Keratinocyte (primary cell): ENCODE data around the gene SMCO4.

ENCODE experiments used
- EZH2 ChIP-seq: IDR thresholded peaks from one replicate; pipeline ENCODE4 v1.6.1; 2012; ENCODE audit warnings: inconsistent platforms, mild to moderate bottlenecking, low read length, moderate library complexity
- TF ChIP-seq, protein P1 (sequence below), 3 experiments: IDR thresholded peaks in 1 of 3; conservative IDR thresholded peaks in 1 of 3; optimal IDR thresholded peaks in 1 of 3; 2 replicates in 2 of 3; 3 replicates in 1 of 3; pipeline versions ENCODE3 to v1.5.1; 2011; ENCODE audit warnings: low read length in 3 of 3, mild to moderate bottlenecking in 3 of 3, moderate library complexity in 2 of 3, control low read depth in 1 of 3, inconsistent platforms in 1 of 3; ENCODE audit not compliant: insufficient read depth in 2 of 3; ENCODE audit errors: extremely low read depth in 1 of 3

DNA sequence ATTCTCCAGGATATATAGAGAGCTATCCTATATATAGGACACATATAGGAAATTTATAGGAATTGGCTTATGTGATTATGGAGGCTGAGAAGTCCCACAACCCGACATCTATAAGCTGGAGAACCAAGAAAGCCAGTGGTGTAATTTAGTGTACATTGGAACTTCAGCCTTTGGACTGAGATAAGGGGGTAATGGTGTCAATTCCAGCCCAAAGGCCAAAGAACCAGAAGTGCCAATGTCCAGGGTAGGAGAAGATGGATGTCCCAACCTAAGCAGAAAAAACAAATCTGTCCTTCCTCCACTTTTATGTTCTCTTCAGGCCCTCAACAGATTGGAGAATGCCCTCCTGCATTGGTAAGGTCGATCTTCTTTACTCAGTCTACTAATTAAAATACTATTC is 25.5 kb upstream of the SMCO4 start:
- TF ChIP-seq, protein P1, sequence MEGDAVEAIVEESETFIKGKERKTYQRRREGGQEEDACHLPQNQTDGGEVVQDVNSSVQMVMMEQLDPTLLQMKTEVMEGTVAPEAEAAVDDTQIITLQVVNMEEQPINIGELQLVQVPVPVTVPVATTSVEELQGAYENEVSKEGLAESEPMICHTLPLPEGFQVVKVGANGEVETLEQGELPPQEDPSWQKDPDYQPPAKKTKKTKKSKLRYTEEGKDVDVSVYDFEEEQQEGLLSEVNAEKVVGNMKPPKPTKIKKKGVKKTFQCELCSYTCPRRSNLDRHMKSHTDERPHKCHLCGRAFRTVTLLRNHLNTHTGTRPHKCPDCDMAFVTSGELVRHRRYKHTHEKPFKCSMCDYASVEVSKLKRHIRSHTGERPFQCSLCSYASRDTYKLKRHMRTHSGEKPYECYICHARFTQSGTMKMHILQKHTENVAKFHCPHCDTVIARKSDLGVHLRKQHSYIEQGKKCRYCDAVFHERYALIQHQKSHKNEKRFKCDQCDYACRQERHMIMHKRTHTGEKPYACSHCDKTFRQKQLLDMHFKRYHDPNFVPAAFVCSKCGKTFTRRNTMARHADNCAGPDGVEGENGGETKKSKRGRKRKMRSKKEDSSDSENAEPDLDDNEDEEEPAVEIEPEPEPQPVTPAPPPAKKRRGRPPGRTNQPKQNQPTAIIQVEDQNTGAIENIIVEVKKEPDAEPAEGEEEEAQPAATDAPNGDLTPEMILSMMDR (optimal IDR thresholded peaks at IDR 0.05 in 1 of 3, IDR thresholded peaks at IDR 0.05 in 1 of 3, conservative IDR thresholded peaks at IDR 0.05 in 1 of 3; ENCODE audit: extremely low read depth in 1 of 3, insufficient read depth in 2 of 3, low read length in 3 of 3): no peak
- no peak for TF ChIP-seq EZH2
